Stimulated activated CD8-positive, alpha-beta memory T cell treated with anti-CD3 and anti-CD28 coated beads, Interleukin-7, amount 100 ng/mL, for 4 hours (primary cell): Measurements from ENCODE around the gene HDAC5.

Experiments used
- DNase-seq, 2 donors: peaks; one replicate each; pipeline ENCODE4 v3.0.0-alpha.2; 2020; ENCODE audit warnings: low read depth in 2 of 2

The HDAC5 gene

GRCh38 chr17:44087319-44087718, 36.1 kb downstream of the HDAC5 start:
- DNase-seq, result no peak

- peak; percentile 59 to 67 for DNase-seq
These were observed 36.8 kb downstream of the HDAC5 start for GRCh38 chr17:44086364-44087311.

GRCh38 chr17:44085908-44086307, 37.5 kb downstream of the HDAC5 start:
- DNase-seq, result no peak

GRCh38 chr17:44084921-44085320, 38.5 kb downstream of the HDAC5 start:
- no peak for DNase-seq

- no peak for DNase-seq
These were observed 39.3 kb downstream of the HDAC5 start for GRCh38 chr17:44084131-44084538.

- no peak for DNase-seq
These were observed 40.1 kb downstream of the HDAC5 start for GRCh38 chr17:44083250-44083849.

- no peak for DNase-seq
These were observed 41.0 kb downstream of the HDAC5 start for GRCh38 chr17:44082256-44082927.

- no peak for DNase-seq
These were observed 41.8 kb downstream of the HDAC5 start for GRCh38 chr17:44081681-44082080.

GRCh38 chr17:44079877-44080821, 43.3 kb downstream of the HDAC5 start:
- no peak for DNase-seq

- no peak for DNase-seq
These were observed 45.0 kb downstream of the HDAC5 start for GRCh38 chr17:44078412-44078811.

- DNase-seq, result no peak
These were observed 45.9 kb downstream of the HDAC5 start for GRCh38 chr17:44077595-44077909.

GRCh38 chr17:44076716-44077594, 46.5 kb downstream of the HDAC5 start:
- no peak for DNase-seq

GRCh38 chr17:44075598-44076293, 47.7 kb downstream of the HDAC5 start:
- DNase-seq, result no peak

- no peak for DNase-seq
These were observed 48.5 kb downstream of the HDAC5 start for GRCh38 chr17:44074911-44075285.

- DNase-seq, result no peak
These were observed 49.1 kb downstream of the HDAC5 start for GRCh38 chr17:44074231-44074910.

- no peak for DNase-seq
These were observed 51.7 kb downstream of the HDAC5 start for GRCh38 chr17:44071772-44072171.

GRCh38 chr17:44071198-44071520, 52.3 kb downstream of the HDAC5 start:
- DNase-seq, result peak; percentile 50 to 62

GRCh38 chr17:44070455-44071197, 52.8 kb downstream of the HDAC5 start, which contains the start of gene G6PC3:
TSS of gene G6PC3 (plus strand) at chr17:44070735. CDS start at chr17:44070966, 231 bp downstream.
- DNase-seq, result peak; percentile 57 to 66

GRCh38 chr17:44069974-44070454, 53.4 kb downstream of the HDAC5 start:
- DNase-seq, result no peak
